Stimulated activated CD4-positive, alpha-beta T cell treated with anti-CD3 and anti-CD28 coated beads, Interleukin-4, amount 100 ng/mL, for 48 hours (primary cell): ENCODE results near the gene MED31.
A peak's percentile ranks its signal among the peaks of the same experiment; 100 is the strongest.
"Not testable (repeated sequence)": the region's sequence is repeated elsewhere in the genome, so short reads cannot be mapped to it uniquely, and the experiment has no call there.

ENCODE experiments used
- DNase-seq, 2 donors: peaks; one replicate each; pipeline ENCODE4 v3.0.0-alpha.2; 2020; ENCODE audit warnings: low read depth in 2 of 2

The MED31 gene

DNA sequence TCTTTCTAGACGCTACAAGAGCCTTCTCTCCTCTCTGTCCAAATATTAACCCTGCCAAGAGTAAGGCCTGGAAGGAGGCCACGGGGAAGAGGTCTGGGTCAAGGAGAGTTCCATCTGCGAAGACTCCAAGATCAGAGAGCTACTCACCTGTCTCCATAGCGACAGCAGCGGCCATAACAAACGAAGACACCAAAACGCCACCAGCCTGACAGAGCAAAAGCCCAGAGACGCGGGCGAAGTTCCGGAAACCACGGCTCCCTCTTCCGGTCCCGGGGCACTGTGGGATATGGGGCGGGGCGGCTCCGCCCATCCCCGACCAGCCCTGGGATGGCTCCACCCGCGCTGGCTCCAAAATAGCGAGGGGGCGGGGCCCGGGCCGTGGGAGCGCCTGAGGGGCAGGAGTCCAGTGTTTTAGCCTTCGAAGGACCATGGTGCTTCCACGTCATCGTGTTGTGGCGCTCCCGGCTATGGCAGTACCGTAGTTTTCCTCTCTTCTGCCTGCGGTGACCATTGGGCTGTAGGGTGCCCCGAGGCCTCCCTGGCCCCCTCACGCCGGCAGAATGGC is at the start of gene MED31, which contains the start of gene C17orf100:
Gene MED31 (minus strand): TSS at position 252 of the 565 bp plus-strand sequence. CDS start 77 bp downstream, at position 175.
Gene C17orf100 (plus strand): TSS at position 409 of the 565 bp plus-strand sequence. CDS start 152 bp downstream, at position 561.
- peak; percentile 92 to 95 for DNase-seq

DNA sequence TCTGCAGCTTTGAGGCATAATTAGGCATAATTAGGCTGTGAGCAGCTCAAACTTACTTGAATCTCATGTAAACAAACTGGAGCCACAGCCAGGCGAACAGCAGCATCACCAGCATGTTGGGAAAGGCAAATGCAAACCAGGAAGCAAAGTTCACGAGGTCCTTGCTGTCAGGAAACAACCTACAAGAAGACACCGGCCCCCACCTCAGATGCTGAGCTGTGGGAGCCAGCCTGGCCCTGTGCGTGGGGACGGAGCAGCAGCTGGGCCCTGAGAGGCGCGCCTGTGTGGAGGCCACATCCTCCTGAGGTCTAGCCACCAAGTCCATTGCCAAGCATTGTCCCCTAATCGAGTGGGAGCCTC is 49.5 kb upstream of the MED31 start:
- no peak for DNase-seq

DNA sequence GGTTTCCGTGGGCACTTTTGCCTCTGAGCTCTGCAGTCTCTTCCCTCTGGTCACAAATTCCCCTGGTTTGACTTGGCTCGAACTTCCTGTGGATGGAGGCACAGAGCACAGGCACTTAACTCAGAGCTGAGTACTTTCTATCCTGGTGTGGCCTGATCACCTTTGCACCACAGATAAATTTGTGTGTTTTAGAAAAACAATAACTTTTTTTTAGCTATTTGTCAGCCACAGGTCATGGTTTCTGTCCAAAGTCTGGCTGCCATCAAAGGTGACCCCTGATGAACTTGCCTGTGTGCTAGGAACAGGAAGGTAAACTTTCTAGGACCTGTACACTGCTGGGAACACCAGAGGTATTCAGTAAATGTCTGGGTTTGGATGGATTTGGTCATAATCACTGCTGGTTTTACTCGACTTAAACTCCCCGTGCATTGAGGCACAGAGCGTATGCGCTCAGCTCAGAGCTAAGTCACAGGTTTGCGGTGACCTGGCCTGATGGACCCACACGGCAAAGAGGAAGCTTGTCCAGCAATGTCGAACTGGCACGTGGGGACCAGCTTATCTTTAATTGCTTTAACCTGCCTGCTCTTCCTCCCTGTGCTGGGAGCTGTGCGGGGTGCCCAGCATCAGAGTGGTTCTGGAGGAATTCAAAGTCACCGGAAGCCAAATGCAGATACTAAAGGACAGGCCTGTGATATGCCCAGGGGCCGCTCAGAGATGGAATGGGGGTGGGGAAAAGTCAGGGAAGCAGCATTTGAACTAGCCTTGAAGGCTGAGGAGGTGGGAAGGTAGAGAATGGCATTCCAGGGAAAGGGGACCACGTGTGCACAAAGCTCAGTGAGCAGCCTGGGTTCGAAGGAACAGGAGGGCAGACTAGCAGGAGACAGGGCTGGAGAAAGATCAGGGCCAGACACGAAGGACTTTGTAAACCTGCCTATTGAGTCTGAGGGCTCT is 48.9 kb upstream of the MED31 start:
- no peak for DNase-seq

DNA sequence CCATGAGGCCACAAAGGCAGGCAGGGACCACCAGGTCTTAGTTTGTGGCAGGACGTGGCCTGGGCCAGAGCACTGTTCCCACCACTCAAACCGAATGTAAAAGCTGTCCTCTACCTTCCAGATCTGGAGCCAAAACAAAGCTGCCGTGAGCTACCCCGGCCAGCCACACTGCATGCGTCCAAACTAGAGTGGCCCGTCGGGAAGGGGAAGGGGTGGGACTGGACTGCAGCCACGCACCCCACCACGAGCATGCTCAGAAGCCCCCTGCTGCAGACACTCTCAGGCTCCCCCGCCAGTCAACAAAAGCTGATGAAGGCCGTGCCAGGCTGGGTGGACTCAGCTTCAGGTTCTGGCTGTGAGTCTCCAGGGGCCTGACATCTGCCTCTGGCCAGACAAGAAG is 46.6 kb upstream of the MED31 start:
- DNase-seq = no peak

DNA sequence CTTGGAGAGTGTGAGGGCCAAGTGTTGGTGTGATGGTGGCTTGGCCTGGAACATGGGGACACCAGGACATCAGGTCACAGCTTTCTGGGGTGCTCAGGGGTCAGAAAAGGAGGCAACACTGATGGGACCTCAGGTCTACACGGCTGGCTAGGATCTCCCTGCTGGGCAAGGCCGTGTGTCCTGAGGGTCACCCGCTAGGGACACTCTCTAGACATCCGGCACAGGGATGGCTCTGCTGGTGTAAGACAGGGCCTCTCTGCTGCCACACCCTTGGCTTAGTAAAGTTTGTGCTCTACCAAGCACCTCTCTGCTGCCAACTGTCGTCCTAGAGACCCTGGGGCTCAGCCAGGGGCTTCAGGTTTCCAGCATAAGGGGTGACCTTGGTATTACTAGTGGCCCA is 45.5 kb upstream of the MED31 start:
- DNase-seq = no peak

DNA sequence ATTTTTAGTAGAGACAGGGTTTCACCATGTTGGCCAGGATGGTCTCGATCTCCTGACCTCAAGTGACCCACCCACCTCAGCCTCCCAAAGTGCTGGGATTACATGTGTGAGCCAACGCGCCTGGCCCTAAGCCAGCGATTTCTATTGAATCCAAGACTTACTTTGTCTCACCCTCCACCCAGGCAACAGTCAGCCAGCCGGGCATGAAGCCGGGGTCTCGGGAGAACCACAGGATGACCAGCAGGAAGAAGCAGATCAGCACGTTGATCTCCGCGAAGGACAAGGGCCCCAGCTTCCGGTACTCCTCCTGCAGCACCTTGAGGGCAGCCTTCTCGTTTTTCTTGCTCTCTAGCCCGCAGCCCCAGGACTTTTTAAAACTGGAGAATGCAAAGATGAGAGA is 44.2 kb upstream of the MED31 start:
- DNase-seq = no peak

DNA sequence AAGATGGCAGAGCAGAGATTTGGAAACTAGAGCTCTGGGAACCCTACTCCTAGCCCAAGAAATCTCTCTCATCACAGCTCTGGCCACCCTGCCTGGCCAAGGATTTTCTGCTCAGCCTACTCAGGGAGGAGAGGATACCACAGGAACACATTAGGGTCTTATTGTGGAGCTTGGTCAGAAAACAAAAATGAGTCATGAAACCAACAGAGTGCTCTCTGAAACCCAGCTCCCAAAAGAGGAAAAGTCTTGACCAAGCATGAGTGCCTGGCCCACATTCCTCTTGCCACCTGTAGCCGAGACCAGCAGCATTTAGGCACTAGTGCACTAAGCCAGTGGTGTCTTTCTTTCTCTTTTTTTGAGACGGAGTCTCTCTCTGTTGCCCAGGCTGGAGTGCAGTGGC is 43.6 kb upstream of the MED31 start:
- DNase-seq = no peak

DNA sequence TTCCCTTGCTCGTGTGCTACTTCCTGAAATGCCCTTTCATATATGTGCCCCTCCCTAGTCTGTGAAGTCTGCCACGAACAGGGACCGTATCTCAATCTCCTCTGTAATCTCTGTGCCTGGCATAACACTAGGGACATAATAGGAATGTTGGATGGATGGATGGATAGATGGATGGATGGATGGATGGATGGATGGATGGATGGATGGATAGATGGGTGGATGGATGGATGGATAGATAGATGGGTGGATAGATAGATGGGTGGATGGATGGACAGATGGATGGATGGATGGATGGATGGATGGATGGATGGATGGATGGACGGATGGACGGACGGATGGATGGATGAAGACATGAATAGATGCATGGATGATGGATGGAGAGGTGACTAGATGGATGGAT is 40.6 kb upstream of the MED31 start:
- DNase-seq = not testable (repeated sequence)

DNA sequence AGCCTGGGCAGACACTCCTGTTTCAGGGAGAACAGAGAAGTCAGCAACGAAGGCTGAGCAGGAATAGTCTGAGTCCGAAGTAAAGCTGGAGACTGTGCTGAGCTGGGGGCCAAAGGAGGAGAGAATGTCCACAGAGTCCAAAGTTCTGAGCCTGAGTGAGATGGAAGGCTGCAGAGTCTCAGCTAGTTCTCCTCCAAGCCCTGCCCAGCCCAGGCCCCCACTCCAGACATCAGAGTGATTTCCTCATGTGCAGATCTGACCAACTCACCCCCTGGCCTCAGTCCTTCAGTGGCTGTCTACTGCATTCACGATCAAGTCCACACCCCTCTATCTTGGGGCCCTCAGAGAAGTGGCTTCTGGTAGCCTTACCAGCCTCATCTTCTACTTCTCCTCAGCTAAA is 40.1 kb upstream of the MED31 start:
- no peak for DNase-seq

DNA sequence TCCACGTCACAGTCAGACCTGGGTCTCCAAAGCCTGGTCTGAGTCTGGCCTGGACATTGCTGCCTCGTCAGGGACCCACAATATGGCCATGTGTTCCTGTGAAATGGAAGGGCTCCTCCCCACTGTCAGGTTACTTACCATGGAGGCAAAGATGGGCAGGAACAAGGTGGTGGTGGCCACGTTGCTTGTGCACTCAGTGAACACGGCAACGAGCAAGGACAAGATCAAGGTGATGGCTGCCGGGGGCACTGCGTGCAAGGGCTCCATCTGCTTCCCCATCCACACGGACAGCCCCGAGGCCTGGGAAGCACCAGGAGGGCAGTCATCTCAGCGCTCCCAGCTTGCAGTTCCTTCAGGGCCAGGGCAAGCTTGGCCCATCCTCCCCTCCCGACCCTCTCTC is 39.2 kb upstream of the MED31 start:
- DNase-seq = no peak

DNA sequence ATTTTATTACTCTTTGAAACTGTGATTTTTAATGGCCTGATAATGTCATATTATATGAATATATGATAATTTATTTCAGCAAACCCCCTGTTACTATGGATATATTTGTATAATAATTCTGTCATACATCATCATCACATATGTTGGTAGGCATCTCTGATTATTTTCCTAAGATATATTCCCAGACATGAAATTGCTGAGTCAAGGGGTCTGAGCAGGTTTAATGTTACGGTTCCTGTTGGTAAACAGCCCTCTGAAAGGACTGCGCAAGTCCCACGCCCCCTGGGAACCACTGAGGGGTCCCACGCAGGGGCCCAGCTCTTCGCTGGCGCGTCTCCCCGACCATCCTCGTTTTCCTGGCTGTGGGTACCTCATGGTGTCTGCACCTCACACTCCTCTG is 37.5 kb upstream of the MED31 start:
- DNase-seq = no peak

DNA sequence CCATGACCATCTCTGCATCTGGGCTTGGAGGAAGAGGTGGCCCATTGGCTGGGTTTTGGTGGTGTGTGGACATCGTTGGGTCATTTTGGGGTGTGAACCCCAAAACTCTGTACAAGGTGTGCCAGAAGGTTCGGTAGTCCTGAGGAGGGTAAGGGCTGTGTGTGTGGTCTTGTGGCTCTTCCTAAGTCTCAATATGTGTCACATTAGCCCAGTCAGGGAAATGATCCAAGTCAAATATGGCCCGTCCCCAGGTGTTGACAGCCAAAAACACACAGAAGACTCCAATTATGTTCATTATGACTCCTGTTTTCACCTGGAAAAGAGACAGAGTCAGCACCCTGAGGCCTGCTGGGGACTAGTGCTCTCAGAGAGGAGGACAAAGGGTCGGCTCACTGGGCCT is 34.6 kb upstream of the MED31 start:
- DNase-seq = no peak

DNA sequence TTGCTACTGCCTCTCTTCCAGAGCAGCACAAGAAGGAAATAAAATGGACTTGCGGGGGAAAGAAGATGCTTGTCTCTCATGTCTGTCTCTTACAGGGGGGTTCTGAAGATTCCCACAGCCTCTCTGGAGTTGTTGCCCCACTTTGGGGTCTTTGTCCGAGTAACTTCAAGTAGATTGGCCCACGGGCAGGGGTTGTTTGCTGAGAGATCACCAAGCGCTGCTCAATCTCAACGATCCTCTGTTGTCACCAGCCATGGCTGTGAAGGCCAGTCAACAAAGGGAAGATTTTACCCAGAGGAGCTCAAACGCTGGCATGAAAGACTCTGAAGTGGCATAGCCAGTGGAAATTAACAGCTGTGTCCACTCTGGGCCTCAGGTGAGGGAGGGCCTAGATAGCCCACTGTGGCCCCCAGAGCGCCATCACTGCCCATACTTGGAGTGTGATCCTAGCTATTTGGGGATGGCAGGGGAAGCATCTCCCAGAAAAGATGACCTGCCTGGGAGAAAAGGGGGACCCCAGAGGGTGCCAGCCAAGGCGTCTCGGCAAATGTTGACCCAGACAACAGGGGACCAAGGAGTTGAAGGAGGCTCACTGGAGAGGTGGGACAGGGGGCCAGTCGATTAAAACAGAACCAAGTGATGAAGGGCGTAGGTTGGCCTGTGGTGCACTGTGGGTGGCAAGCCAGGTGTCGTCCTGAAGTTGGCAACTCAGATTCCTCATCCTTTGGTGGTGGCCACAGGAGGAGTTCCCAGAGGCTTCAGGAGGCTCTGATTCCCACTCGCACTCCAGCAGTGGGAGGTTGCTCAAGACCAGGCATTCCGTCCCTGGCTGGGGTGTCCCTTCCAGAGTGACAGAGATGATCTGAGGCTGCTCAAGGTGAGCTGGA is 33.7 kb upstream of the MED31 start:
- no peak for DNase-seq

DNA sequence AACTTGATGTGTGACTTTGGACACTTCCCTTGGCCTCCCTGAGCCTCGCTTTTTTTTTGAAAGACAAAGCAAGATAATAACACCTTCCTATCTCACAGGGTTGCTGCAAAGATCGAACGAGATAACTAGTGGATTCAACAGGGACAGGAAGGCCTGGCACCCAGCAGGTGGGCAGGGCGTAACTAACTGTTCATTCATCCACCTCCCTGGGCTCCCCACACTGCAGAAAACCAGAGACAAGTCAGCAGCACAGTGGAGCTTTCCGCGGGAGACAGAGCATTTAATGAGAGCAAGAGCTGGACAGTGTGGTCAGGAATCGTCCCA is 33.0 kb upstream of the MED31 start:
- DNase-seq = no peak

DNA sequence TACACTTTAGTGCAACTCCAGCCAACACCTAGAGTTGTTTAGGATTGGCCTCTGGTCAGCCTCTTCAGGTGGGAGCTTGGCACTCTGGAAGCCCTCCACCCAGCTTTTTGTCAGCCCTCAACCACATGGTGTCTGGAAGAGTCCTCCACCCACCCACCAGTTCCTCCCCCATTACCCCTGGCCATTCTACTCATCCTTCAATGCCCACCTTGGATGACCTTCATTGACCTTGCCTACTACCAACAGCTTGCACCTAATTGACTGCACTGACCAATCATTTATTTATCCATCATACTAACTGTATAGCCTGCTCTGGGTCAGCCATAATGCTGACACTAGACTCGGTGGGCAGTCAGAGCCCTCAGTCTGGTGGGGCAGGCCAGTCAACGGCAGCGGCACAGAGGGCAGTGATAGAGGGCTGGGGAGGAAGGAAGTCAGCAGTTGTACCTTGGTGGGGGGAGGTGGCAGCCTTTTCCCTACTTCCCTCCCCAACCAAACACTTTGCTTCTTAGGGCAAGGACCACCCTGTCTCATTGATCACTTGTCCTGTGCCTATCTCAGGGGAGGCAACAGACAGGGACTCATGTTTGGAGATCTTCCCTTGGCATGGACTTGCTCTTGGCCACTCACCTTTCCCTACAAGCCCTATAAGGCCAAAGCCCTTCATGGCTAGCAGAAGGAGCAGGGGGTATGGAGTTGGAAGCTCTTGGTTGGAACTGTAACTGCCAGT is 32.5 kb upstream of the MED31 start:
- DNase-seq = no peak

DNA sequence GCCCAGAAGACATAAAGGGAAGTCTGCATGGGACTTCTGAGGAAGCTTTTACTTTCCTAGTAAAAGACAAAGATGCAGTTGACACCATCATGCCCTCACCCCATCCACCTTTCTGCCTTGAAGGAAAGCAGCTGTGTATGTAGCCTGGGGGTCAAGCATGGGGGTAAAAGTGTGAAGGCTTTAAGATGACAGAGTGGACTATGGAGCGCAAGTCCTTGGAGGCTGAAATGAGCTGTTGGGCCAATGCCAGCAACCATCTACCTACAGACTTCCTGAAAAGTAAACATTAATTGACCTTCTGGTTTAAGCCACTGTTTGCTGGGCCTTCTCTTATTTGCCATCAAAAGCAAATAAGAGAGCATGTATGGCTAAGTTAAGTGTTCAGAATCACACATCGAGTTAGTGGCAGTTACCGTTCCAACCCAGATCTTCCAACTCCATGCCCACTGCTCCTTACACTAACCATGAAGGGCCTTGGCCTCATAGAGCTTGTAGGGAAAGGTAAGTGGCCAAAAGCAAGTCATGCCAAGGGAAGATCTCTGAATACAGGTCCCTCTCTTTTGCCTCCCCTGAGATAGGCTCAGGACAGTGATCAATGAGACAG is 31.8 kb upstream of the MED31 start:
- no peak for DNase-seq

DNA sequence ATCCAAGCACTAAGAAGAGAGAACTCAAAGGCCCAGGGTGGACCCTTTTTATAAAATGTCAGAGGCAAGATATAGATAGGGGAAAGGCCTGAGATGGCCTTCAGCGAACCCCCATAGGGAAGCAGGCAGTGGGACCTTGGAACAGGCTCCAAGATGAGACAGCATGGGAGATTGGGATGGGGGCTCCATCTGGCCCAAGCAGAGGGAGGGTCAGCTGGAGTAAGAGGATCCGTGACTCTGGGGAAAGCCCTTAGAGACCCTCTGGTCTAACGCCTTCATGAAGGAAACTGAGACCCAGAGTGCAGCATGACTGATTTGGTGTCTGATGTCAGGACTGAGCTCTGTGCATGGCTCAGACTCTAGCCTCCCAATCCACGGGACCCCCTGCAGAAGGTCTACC is 30.9 kb upstream of the MED31 start:
- DNase-seq = no peak

DNA sequence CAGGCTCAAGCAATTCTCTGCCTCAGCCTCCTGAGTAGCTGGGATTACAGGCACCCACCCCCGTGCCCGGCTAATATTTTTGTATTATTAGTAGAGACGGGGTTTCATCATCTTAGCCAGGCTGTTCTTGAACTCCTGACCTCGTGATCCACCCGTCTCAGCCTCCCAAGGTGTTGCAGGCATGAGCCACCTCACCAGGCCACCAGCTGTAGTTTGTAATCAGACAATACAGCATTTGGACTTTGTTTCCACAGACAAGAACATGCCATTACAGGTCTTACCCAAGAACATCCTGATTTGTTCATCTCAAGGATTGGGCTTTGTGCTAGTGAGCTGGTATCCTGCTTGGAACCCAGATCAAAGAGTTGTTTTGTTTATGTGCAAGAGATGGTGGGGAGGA is 30.3 kb upstream of the MED31 start:
- DNase-seq = no peak

DNA sequence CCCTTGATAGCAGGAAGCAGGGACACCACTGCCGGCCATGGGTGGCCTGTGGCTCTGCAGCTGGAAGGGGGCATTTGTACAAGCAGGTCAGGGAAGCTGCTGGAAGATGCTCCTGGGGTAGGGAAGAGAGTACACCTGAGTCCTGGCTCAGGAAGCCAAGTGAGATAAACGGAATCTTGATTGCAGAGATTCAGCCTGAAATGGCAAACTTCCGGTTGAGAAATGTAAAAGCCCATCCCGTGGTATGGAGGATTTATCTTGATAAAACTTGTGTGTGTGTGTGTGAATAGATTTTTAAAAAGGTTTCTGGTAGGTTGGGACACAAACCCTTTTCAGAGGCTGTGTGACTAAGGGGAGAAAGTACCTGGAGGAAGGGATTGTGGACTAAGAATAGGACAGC is 29.8 kb upstream of the MED31 start:
- no peak for DNase-seq

DNA sequence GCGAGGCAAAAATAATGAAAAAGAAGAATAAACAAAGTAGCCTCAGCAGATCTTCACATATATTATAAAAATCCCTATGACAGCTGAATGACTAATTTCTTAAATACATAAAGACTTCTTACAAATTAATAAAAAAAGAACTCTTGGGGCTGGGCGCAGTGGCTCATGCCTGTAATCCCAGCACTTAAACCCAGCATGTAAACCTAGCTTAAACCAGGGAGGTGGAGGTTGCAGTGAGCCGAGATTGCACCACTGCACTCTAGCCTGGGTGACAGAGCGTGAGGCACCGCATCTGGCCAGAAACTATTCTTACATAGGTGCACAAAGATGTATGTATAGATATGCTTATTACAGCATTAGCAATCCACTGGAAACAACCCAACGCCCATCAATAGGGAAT is 27.8 kb upstream of the MED31 start:
- no peak for DNase-seq

DNA sequence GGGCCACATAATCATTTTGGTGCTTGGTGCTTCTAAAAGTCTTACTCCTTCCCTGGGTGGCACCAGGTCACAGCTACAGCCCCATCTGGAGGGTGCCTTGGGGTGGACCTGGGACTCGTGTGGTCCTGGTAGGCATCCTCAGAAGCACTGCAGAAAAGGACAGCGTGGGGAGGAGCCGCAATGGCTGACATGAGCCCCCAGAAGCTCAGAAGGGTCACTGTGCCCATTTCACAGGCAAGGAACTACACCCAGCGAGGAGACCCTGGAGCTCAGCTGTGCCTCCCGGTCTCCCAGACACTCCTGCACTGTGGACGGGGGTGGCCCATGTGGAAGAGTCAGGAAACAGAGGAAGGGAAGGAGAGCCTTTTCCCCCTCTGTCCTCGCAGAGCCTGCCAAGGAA is 26.5 kb upstream of the MED31 start:
- DNase-seq = no peak
